HepG2 (cell line): ENCODE results near the gene FUT8. TPM values are rescaled to one million over a fixed set of nuclear protein-coding genes. Genes with fewer than 3 reads are reported as not detected.

Experiments used
- ATAC-seq: fragments of 200-7000 bp; cut with Tn5 transposase; 3 replicates; pipeline ENCODE4 v1.9.1; 2020; ENCODE audit warnings: mild to moderate bottlenecking, moderate library complexity
- BruUV-seq: library from RNA; stranded (reverse); fragments of 400-500 nt; replicated peaks from 2 replicates; lab custom pipeline; 2021; lab: Mats Ljungman, UMichigan
- CTCF ChIA-PET: fragments of 300-600 bp; formaldehyde crosslinking; extraction: SDS; loops from one replicate; lab custom pipeline; 2021; ENCODE audit warnings: low total read pairs, inconsistent platforms, low intra/inter-chr PET ratio; lab: Yijun Ruan, JAX
- POLR2A ChIA-PET: fragments of 350-600 bp; sonication (Branson Sonifier 250); formaldehyde crosslinking; loops from one replicate; lab custom pipeline; 2020; ENCODE audit warnings: antibody characterized with exemption, inconsistent platforms; lab: Yijun Ruan, JAX
- DNase-seq: peaks from one replicate; pipeline ENCODE4 v3.0.0-alpha.2; 2015; ENCODE audit warnings: low spot score
- FAIRE-seq: peaks from 3 replicates; lab custom pipeline; 2011; peaks lifted over from hg19 to GRCh38; lab: Jason Lieb, UNC
- H2AFZ ChIP-seq: one replicate; pipeline ENCODE4 v1.6.1; 2011; ENCODE audit warnings: low read length, inconsistent platforms
- H3K27ac ChIP-seq: fragments of 300-600 bp; 3 replicates; pipeline ENCODE4 v1.8.0; 2011; ENCODE audit warnings: mixed run types, mild to moderate bottlenecking, mixed read lengths, low read length, inconsistent platforms; ENCODE audit not compliant: insufficient read depth; ENCODE audit errors: extremely low read length
- H3K27me3 ChIP-seq, 2 experiments: fragments of 200-600 bp in 1 of 2; 2 replicates in 1 of 2; 3 replicates in 1 of 2; pipeline versions ENCODE4 v1.6.0 to v1.8.0; 2011; ENCODE audit warnings: low read length in 2 of 2, mild to moderate bottlenecking in 2 of 2, moderate library complexity in 2 of 2, inconsistent platforms in 1 of 2; ENCODE audit not compliant: insufficient read depth in 2 of 2, control insufficient read depth in 1 of 2
- H3K36me3 ChIP-seq, 2 experiments: fragments of 200-600 bp in 1 of 2; replicated peaks in 1 of 2; 2 replicates in 1 of 2; 3 replicates in 1 of 2; pipeline versions ENCODE4 v1.5.1 to v1.8.0; 2011; ENCODE audit warnings: low read length in 2 of 2, inconsistent platforms in 1 of 2; ENCODE audit not compliant: insufficient read depth in 2 of 2, control insufficient read depth in 1 of 2
- H3K4me1 ChIP-seq: 2 replicates; pipeline ENCODE4 v1.5.1; 2012; ENCODE audit warnings: low read length, inconsistent platforms; ENCODE audit not compliant: insufficient read depth
- H3K4me2 ChIP-seq: 2 replicates; pipeline ENCODE4 v1.6.0; 2011; ENCODE audit warnings: low read depth, low read length, inconsistent platforms
- H3K4me3 ChIP-seq, 3 experiments: fragments of 200-600 bp in 1 of 3; sonication (generic), shearing (Covaris generic) in 1 of 3; replicated peaks in 1 of 3; 2 replicates each; pipeline ENCODE4 v1.5.1; 2011 to 2016; ENCODE audit warnings: low read length in 3 of 3, inconsistent platforms in 2 of 3, low read depth in 2 of 3, mild to moderate bottlenecking in 2 of 3, control low read depth in 1 of 3, mixed read lengths in 1 of 3; ENCODE audit not compliant: insufficient read depth in 1 of 3
- H3K79me2 ChIP-seq: one replicate; pipeline ENCODE4 v1.6.1; 2011; ENCODE audit warnings: low read length, inconsistent platforms; ENCODE audit not compliant: insufficient read depth
- H3K9ac ChIP-seq: 2 replicates; pipeline ENCODE4 v1.6.0; 2011; ENCODE audit warnings: mild to moderate bottlenecking, low read depth, low read length, inconsistent platforms; ENCODE audit not compliant: insufficient read depth
- H3K9me3 ChIP-seq: 2 replicates; pipeline ENCODE4 v1.5.1; 2012; ENCODE audit warnings: mild to moderate bottlenecking, low read length
- H4K20me1 ChIP-seq: 2 replicates; pipeline ENCODE4 v1.6.0; 2011; ENCODE audit warnings: inconsistent platforms, mild to moderate bottlenecking, low read length, moderate library complexity; ENCODE audit not compliant: insufficient read depth
- AGO1 ChIP-seq: fragments of 200-400 bp; formaldehyde crosslinking; IDR thresholded peaks from 2 replicates; pipeline ENCODE4 v1.6.1; 2017; ENCODE audit warnings: mild to moderate bottlenecking, low read depth, low read length, moderate library complexity; ENCODE audit not compliant: poor library complexity, severe bottlenecking
- CCDC6 ChIP-seq: sonication (generic); formaldehyde crosslinking; IDR thresholded peaks from 2 replicates; pipeline ENCODE4 v1.8.1; 2022; ENCODE audit warnings: mild to moderate bottlenecking, missing genetic modification reagents, moderate library complexity
- CHCHD3 ChIP-seq: sonication (generic); formaldehyde crosslinking; IDR thresholded peaks from 2 replicates; pipeline ENCODE4 v1.8.0; 2022; ENCODE audit warnings: mild to moderate bottlenecking, missing genetic modification reagents, moderate library complexity
- CREM ChIP-seq, 2 experiments: sonication (generic) in 1 of 2; formaldehyde crosslinking in 1 of 2; IDR thresholded peaks; 2 replicates each; pipeline versions ENCODE4 v1.4.0 to v1.6.1; 2016 to 2020; ENCODE audit warnings: antibody characterized with exemption in 1 of 2, mild to moderate bottlenecking in 1 of 2, missing genetic modification reagents in 1 of 2
- GATA4 ChIP-seq: sonication (generic); IDR thresholded peaks from 2 replicates; pipeline ENCODE4 v1.6.1; 2016; ENCODE audit warnings: antibody characterized with exemption, low read depth, borderline replicate concordance
- KAT7 ChIP-seq: IDR thresholded peaks from 2 replicates; pipeline ENCODE4 v1.6.1; 2018; ENCODE audit warnings: borderline replicate concordance, missing compliant biosample characterization
- KDM1A ChIP-seq: IDR thresholded peaks from 2 replicates; pipeline ENCODE4 v1.6.1; 2016; ENCODE audit warnings: missing compliant biosample characterization
- LCORL ChIP-seq, 2 experiments: fragments of 450-650 bp in 1 of 2; sonication (generic) in 1 of 2; formaldehyde crosslinking in 1 of 2; IDR thresholded peaks; 2 replicates each; pipeline versions ENCODE4 v1.5.0 to v1.6.1; 2017 to 2020; ENCODE audit warnings: antibody characterized with exemption in 1 of 2, missing genetic modification reagents in 1 of 2
- TAF1 ChIP-seq: sonication (generic); formaldehyde crosslinking; IDR thresholded peaks from 2 replicates; pipeline ENCODE4 v1.4.0; 2020; ENCODE audit warnings: missing genetic modification reagents
- ZKSCAN1 ChIP-seq: fragments of 150-350 bp; IDR thresholded peaks from 2 replicates; pipeline ENCODE4 v1.6.1; 2014; ENCODE audit warnings: low read length
- ZMAT3 ChIP-seq: sonication (generic); formaldehyde crosslinking; conservative IDR thresholded peaks from 2 replicates; pipeline ENCODE4 v1.7.0; 2021; ENCODE audit warnings: missing genetic modification reagents
- ZNF10 ChIP-seq: sonication (generic); formaldehyde crosslinking; IDR thresholded peaks from 2 replicates; pipeline ENCODE4 v1.4.0; 2020; ENCODE audit warnings: mild to moderate bottlenecking, low read depth, missing genetic modification reagents, borderline replicate concordance
- ZNF292 ChIP-seq: sonication (generic); formaldehyde crosslinking; IDR thresholded peaks from 2 replicates; pipeline ENCODE4 v1.8.1; 2022; ENCODE audit warnings: mild to moderate bottlenecking, low read depth, missing genetic modification reagents, borderline replicate concordance
- ZNF737 ChIP-seq: sonication (generic); formaldehyde crosslinking; IDR thresholded peaks from 2 replicates; pipeline ENCODE4 v1.5.0; 2020; ENCODE audit warnings: missing genetic modification reagents, mild to moderate bottlenecking, borderline replicate concordance
- WGBS: methylation state at CpG from one replicate; pipeline ENCODE4 v1.1.6; 2017; ENCODE audit warnings: low lambda C conversion rate; 5-methylcytosine and 5-hydroxymethylcytosine counted together
- in situ Hi-C: cut with HindIII; loops from 2 replicates; pipeline ENCODE4 v1.10.0; 2017; ENCODE audit warnings: low pct_unique_long_range_greater_than_20kb; ENCODE audit not compliant: extremely low pct_ligation_motif_present
- intact Hi-C: fragments of 100-400 bp; cut with micrococcal nuclease; formaldehyde crosslinking; loops from one replicate; pipeline ENCODE4 v1.10.0; 2022; ENCODE audit not compliant: unreplicated experiment
- polyA plus RNA-seq, 8 experiments: library from polyadenylated mRNA; depleted of rRNA in 3 of 8; stranded (reverse) in 7 of 8; unstranded in 1 of 8; fragments of >200 nt; fragmentation: Illumina TruSeq in 4 of 8; extraction: Trizol in 4 of 8; gene quantifications; 2 replicates each; pipeline versions ENCODE4 v1.2.1 to v1.2.3, GENCODE V29; 2011 to 2016; ENCODE audit warnings: low read depth in 4 of 8, missing spikeins in 1 of 8, mixed read lengths in 1 of 8; ENCODE audit not compliant: insufficient read depth in 1 of 8
- total RNA-seq, 5 experiments: library from RNA; depleted of rRNA; stranded (reverse); fragments of >200 nt; fragmentation: Illumina TruSeq; extraction: Trizol; gene quantifications; 2 replicates each; pipeline ENCODE4 v1.2.3, GENCODE V29; 2016; ENCODE audit warnings: low read depth in 1 of 5
- TF ChIP-seq, protein P1 (sequence below), 2 experiments: fragments of 450-650 bp in 1 of 2; sonication (generic) in 1 of 2; formaldehyde crosslinking; IDR thresholded peaks; 2 replicates each; pipeline versions ENCODE4 v1.5.0 to v1.8.0; 2020 to 2022; ENCODE audit warnings: mild to moderate bottlenecking in 1 of 2, missing genetic modification reagents in 1 of 2
- TF ChIP-seq, protein P2 (sequence below): sonication (generic); formaldehyde crosslinking; IDR thresholded peaks from 2 replicates; pipeline ENCODE4 v1.4.0; 2020; ENCODE audit warnings: missing genetic modification reagents

Gene FUT8
- total and polyA plus RNA-seq, 2 of the 13 experiments (the other 11 are each of a cell fraction or from before 2014, with no cell fraction given), result 9.3 to 17.5 TPM

DNA sequence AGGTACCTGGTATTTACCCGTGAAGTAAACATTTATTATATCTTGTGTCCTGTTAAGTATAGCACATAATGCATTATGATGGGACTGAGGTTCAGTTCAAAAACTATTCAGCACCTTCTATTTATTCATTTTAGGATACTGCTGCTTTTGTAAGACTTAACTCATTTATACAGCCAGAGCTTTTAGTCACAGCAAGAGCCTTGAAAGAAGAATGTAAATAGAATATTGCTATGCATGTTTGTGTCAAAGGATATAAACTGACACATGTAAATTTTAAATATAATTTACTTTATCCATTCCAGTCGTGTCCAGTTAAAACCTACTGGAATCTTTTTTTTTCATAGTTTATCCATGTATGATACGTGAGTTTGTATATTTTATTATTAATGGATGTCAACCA is 168.8 kb downstream of the FUT8 start (continued):
- TF ChIP-seq, protein P1, sequence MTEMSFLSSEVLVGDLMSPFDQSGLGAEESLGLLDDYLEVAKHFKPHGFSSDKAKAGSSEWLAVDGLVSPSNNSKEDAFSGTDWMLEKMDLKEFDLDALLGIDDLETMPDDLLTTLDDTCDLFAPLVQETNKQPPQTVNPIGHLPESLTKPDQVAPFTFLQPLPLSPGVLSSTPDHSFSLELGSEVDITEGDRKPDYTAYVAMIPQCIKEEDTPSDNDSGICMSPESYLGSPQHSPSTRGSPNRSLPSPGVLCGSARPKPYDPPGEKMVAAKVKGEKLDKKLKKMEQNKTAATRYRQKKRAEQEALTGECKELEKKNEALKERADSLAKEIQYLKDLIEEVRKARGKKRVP (CRISPR knock-in tag; IDR thresholded peaks at IDR 0.05), result no peak
- TF ChIP-seq CCDC6 (CRISPR knock-in tag) (no peak), ZNF292 (CRISPR knock-in tag) (no peak)

DNA sequence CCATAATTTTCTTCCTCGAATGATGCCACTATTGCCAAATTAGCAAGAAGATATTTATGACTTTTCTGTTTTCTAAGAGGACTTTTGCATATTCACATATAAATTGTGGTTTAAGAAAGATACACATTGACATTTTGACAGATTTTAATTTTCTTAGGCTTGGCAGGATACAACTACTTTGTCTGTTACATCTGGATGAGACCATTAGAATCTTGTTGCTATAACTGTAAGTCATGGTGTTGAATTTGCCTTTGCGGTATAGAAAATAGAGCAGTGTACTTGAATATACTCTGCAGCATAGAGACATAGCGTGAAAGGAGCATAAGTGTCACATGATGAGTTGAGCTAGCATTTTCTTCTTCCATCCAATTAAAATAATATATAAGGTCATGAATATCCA is 169.3 kb downstream of the FUT8 start:
- Histone ChIP-seq H3K27me3 (no peaks in the 10 kb centered on the region), H3K4me2 (no peak overlapping the region), H3K79me2 (no peaks in the 10 kb centered on the region), H4K20me1 (no peaks in the 10 kb centered on the region), H3K36me3 (no peaks in the 10 kb centered on the region), H3K9me3 (no peaks in the 10 kb centered on the region), H3K4me3 (no peak overlapping the region), H3K27ac (no peak overlapping the region), H2AFZ (no peak overlapping the region), H3K4me1 (no peaks in the 10 kb centered on the region), H3K9ac (no peak overlapping the region)
- 92% methylated on average over 3 of the region's 3 CpGs for WGBS
- no peak for ATAC-seq
- ChIA-PET CTCF (no interaction called here), POLR2A (no interaction called here)
- no peak for FAIRE-seq
- BruUV-seq, result no TSS peak
- DNase-seq, result no peak
- intact Hi-C loops (no loop called here), in situ Hi-C loops (no loop called here)
- no peak for TF ChIP-seq ZKSCAN1
- TF ChIP-seq ZNF10, result no peak
- TF ChIP-seq, protein P2, sequence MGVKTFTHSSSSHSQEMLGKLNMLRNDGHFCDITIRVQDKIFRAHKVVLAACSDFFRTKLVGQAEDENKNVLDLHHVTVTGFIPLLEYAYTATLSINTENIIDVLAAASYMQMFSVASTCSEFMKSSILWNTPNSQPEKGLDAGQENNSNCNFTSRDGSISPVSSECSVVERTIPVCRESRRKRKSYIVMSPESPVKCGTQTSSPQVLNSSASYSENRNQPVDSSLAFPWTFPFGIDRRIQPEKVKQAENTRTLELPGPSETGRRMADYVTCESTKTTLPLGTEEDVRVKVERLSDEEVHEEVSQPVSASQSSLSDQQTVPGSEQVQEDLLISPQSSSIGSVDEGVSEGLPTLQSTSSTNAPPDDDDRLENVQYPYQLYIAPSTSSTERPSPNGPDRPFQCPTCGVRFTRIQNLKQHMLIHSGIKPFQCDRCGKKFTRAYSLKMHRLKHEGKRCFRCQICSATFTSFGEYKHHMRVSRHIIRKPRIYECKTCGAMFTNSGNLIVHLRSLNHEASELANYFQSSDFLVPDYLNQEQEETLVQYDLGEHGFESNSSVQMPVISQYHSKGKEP (CRISPR knock-in tag), result no peak
- TF ChIP-seq AGO1, result no peak
- no peak for TF ChIP-seq KDM1A
- TF ChIP-seq ZMAT3 (CRISPR knock-in tag), result no peak
- no peak for TF ChIP-seq TAF1
- no peak for TF ChIP-seq KAT7 (CRISPR knock-in tag)
- TF ChIP-seq CREM (IDR thresholded peaks at IDR 0.05), result no peak
- no peak for TF ChIP-seq CREM (CRISPR knock-in tag; IDR thresholded peaks at IDR 0.05)
- no peak for TF ChIP-seq ZNF737 (CRISPR knock-in tag)
- TF ChIP-seq GATA4, result no peak
- no peak for TF ChIP-seq CHCHD3 (CRISPR knock-in tag)
- TF ChIP-seq LCORL (IDR thresholded peaks at IDR 0.05), result no peak
- no peak for TF ChIP-seq LCORL (CRISPR knock-in tag; IDR thresholded peaks at IDR 0.05)
